AG04450 (cell line): ENCODE measurements around the gene RAPGEF1. TPM values are rescaled to one million over a fixed set of nuclear protein-coding genes. Genes with fewer than 3 reads are reported as not detected.

Experiments used
- CTCF ChIA-PET: fragments of 300-600, 350-600 bp; formaldehyde crosslinking; extraction: SDS; loops from one replicate; lab custom pipeline; 2022; ENCODE audit warnings: antibody characterized with exemption, inconsistent platforms; lab: Charles Lee
- POLR2A ChIA-PET: fragments of 350-600 bp; formaldehyde crosslinking; extraction: SDS; loops from one replicate; lab custom pipeline; 2021; ENCODE audit warnings: antibody characterized with exemption, inconsistent platforms; lab: Yijun Ruan, JAX
- DNase-seq: peaks from one replicate; pipeline ENCODE4 v3.0.0-alpha.2; 2011; ENCODE audit warnings: low read depth, low spot score
- H3K27ac ChIP-seq: one replicate; pipeline ENCODE4 v1.5.1; 2012; ENCODE audit warnings: low read depth, low read length, control low read depth
- H3K27me3 ChIP-seq: one replicate; pipeline ENCODE4 v1.6.0; 2012; ENCODE audit warnings: low read length; ENCODE audit not compliant: control insufficient read depth, insufficient read depth
- H3K4me3 ChIP-seq: 2 replicates; pipeline ENCODE4 v1.5.1; 2011; ENCODE audit warnings: mild to moderate bottlenecking, low read depth, low read length, control low read depth
- H3K9me3 ChIP-seq: 2 replicates; pipeline ENCODE4 v1.5.1; 2012; ENCODE audit warnings: low read length; ENCODE audit not compliant: control insufficient read depth, insufficient read depth
- polyA plus RNA-seq: library from polyadenylated mRNA; depleted of rRNA; stranded (reverse); fragments of >200 nt; gene quantifications from 2 replicates; pipeline ENCODE4 v1.2.3, GENCODE V29; 2011
- TF ChIP-seq, protein P1 (sequence below): IDR thresholded peaks from 2 replicates; pipeline ENCODE4 v1.5.1; 2011; ENCODE audit warnings: low read depth, low read length, control low read depth, inconsistent platforms

The RAPGEF1 gene
- polyA plus RNA-seq, 1 experiment = 27.6 TPM

DNA sequence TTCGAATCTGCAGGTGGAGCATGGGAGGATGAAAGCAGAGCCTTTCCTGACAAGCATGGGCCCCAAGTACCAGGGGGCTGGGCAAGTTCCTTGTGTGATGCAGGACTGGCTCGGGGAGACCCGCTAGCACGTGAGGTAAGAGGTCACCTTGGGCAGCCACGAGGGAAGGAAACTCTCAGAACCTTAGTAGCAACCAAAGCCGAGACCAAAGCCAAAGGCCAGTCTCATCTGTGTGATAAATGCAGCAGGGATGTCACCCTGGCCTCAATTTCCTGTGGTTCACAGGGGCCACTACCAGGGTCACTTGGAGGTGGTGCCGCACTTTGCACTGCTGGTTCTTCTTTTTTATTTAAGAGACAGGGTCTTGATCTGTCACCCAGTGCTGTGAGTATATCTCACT is 155.0 kb downstream of the RAPGEF1 start:
- no peak for DNase-seq
- POLR2A ChIA-PET = interaction anchor here (0.7 kb wide), 2 partner anchors 27 to 565 kb away, joined by 5 to 16 read pairs; no protein-coding TSS in a partner anchor

DNA sequence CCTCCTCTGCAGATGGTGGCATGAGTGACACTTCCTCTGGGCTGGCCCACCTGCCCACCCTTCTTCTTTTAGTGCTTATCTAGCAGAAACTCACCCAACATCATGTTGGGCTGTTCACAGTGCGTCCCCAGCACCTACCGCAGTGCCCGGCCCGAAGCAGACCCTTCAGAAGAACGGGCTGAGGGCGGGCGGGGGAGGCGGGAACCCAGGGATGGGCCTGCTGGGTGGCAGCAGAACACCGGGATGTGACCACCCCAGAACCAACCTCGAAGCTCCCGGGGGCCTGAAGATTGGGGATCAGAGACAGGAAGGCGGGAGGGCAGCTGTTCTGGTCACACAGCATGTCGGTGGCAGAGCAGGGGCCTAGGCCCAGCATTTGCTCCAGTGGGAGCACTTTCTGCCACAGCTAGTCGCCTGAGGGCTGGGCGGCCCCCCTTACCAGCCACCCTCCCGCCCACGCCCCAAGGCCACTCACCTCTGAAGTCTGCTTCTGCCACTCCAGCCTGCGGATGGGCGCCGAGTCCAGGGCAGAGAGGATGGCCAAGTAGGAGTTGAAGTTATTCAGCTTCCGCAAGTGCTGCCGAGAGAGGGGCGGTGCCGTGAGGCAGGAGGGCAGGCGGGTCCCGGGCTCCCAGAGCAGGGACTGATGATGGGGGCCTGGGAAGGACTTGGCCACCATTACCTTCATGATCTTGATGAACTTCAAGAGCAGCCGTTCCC is 155.9 kb downstream of the RAPGEF1 start:
- Histone ChIP-seq H3K4me3 (no peak overlapping the region), H3K27me3 (no peaks in the 10 kb centered on the region), H3K27ac (no peak overlapping the region), H3K9me3 (no peaks in the 10 kb centered on the region)
- ChIA-PET CTCF (interaction anchor here (0.6 to 1.2 kb wide), 2 partner anchors 23 to 157 kb away, joined by 4 to 8 read pairs; partner anchors contain the start of gene RAPGEF1), POLR2A (no interaction called here)
- TF ChIP-seq, protein P1, sequence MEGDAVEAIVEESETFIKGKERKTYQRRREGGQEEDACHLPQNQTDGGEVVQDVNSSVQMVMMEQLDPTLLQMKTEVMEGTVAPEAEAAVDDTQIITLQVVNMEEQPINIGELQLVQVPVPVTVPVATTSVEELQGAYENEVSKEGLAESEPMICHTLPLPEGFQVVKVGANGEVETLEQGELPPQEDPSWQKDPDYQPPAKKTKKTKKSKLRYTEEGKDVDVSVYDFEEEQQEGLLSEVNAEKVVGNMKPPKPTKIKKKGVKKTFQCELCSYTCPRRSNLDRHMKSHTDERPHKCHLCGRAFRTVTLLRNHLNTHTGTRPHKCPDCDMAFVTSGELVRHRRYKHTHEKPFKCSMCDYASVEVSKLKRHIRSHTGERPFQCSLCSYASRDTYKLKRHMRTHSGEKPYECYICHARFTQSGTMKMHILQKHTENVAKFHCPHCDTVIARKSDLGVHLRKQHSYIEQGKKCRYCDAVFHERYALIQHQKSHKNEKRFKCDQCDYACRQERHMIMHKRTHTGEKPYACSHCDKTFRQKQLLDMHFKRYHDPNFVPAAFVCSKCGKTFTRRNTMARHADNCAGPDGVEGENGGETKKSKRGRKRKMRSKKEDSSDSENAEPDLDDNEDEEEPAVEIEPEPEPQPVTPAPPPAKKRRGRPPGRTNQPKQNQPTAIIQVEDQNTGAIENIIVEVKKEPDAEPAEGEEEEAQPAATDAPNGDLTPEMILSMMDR = no peak
- no peak for DNase-seq

More for the DNA sequence above, 155.0 kb downstream of the RAPGEF1 start:
- TF ChIP-seq, protein P1 = no peak
- H3K27ac ChIP-seq = no peak overlapping the region
- CTCF ChIA-PET = interaction anchor here (0.6 to 1.2 kb wide), 2 partner anchors 24 to 156 kb away, joined by 4 to 8 read pairs; partner anchors contain the start of gene RAPGEF1
- H3K27me3 ChIP-seq = no peaks in the 10 kb centered on the region
- no peaks in the 10 kb centered on the region for H3K9me3 ChIP-seq
- no peak overlapping the region for H3K4me3 ChIP-seq

DNA sequence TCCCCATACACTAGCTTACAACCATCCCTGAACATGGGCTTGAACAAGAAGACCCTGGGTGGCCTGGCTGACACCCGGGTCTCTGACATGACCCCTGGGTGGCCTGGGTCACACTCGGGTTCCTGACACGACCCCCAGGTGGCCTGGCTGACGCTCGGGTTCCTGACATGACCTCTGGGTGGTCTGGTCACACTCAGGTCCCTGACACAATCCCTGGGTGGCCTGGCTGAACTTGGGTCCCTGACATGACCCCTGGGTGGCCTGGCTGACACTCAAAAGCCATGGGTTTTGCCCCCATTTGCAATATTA is 156.6 kb downstream of the RAPGEF1 start:
- Histone ChIP-seq H3K27me3 (no peaks in the 10 kb centered on the region), H3K27ac (no peak overlapping the region), H3K4me3 (no peak overlapping the region), H3K9me3 (no peaks in the 10 kb centered on the region)
- TF ChIP-seq, protein P1 = no peak
- ChIA-PET POLR2A (no interaction called here), CTCF (no interaction called here)
- DNase-seq = no peak

DNA sequence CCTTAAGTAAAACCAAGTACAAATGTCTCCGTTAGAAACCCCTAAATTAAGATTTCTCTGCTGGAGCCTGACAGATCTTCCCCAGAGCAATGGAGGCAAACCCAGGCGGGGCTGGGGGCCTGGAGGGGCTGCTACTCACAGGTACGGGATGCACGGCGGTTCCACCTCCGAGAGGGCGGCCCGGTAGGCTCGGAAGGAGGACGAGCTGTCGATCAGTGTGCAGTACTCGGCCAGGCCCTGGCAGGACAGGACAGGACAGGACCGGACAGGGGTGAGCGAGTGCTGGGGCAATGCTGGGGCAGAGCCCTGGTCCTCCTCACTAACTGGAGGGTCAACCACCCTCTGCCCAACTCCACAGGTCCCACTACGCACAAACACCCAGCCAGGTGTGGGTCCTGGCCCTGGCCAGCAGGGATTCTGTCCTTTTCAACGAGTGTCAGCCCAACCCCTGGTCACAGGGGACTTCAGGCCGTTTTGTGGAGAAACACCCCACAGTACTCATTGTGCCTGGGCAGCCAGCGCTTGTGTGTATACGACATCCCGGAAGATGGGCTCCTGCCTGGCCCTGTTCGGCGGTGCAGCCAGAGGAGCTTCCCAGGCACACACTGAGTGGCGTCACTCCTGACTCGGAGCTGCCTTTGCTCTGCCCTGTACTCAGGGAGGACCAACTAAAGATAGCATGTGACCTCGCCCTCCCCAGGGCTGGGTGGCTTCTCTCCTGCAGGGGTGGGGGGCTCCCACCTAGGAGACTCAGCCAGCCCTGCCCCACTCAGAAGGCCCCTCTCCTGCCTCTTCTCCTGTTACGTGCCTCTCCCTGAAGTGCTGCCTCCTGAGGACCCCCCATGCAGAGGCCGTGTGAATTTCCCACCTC is 157.2 kb downstream of the RAPGEF1 start:
- H3K4me3 ChIP-seq = no peak overlapping the region
- no peaks in the 10 kb centered on the region for H3K9me3 ChIP-seq
- no peak overlapping the region for H3K27ac ChIP-seq
- CTCF ChIA-PET = no interaction called here
- no peaks in the 10 kb centered on the region for H3K27me3 ChIP-seq
- TF ChIP-seq, protein P1 = no peak
- DNase-seq = no peak
- POLR2A ChIA-PET = no interaction called here

DNA sequence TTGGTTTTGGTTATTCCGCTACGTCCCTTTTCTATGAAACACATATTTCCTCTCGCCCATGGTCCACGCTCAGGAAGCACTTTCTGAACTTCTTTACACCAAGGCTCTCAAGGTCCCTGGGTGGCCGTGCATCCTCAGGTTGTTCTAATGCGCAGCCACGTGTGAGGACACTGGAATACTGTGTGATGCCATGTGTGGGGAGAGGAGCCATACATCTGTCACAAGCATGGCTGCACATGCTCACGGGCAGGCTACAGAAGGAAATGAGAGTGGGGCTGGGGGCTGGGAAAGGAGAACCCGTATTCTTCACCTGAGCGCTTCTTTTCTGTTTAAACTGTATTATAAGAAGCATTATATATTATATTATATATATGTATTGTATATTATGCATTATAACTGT is 157.8 kb downstream of the RAPGEF1 start:
- no peak for DNase-seq
- TF ChIP-seq, protein P1 = no peak
- H3K9me3 ChIP-seq = no peaks in the 10 kb centered on the region
- no peak overlapping the region for H3K4me3 ChIP-seq
- ChIA-PET CTCF (no interaction called here), POLR2A (no interaction called here)
- no peak overlapping the region for H3K27ac ChIP-seq
- no peaks in the 10 kb centered on the region for H3K27me3 ChIP-seq
